T follicular helper cell (primary cell): ENCODE measurements around the gene KIF13A.
"Not testable (repeated sequence)": the region's sequence is repeated elsewhere in the genome, so short reads cannot be mapped to it uniquely, and the experiment has no call there.

ENCODE experiments used
- DNase-seq: peaks from one replicate; pipeline ENCODE4 v3.0.0-alpha.2; 2020; ENCODE audit warnings: low read depth

KIF13A gene

DNA sequence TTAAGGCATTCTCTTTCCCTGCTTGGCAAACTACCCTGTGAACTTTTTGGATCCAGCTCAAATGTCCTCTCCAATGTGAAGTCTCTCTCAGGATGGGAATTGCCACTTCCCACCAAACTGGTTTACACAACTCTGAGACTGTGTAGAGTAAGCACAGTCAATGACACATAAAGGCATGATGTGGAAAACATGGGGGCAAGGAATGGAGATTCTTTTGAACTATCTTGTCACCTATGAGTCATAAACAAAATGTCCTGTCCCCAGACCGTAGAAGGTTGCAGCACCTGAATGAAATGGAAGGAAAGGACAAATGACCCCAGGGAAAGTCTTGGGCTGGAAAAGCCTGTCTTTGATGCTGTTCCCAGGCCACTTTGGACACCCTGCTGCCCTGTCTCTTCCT is 11.0 kb upstream of the KIF13A start:
- DNase-seq, result no peak

DNA sequence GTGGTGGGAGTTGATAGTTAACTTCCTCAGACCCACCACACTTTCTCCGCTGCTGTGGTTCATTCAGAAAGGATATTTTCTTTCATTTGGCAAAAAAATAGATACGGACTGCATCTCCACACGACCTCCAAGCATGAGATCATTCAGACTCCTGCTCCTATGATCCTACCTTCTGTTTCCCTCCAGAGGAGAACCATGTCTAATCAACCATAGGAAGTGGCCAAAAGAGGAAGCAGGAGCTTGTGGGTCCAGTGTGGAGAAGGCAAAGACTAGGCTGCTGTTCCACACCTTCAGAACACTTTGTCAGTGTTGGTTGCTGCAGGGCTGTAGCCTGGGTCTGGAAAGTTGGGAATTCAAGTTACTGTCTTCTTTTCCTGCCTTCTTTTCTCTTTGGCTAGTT is 10.6 kb upstream of the KIF13A start:
- no peak for DNase-seq

DNA sequence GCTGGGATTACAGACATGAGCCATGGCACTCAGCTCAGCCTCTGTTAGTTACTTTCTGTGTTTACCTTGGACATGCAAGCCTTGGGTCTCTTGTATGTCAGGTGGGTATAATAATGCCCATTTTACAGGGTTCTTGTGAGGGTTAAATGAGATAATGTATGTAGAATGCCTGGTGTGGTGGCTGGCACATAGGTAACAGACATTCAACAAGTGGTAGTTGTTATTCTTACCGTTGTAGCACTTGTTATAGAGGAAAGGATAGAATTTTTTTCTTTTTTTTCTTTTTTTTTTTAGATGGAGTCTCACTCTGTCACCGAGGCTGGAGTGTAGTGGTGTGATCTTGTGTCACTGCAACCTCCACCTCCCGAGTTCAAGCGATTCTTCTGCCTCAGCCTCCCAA is 8.0 kb upstream of the KIF13A start:
- no peak for DNase-seq

DNA sequence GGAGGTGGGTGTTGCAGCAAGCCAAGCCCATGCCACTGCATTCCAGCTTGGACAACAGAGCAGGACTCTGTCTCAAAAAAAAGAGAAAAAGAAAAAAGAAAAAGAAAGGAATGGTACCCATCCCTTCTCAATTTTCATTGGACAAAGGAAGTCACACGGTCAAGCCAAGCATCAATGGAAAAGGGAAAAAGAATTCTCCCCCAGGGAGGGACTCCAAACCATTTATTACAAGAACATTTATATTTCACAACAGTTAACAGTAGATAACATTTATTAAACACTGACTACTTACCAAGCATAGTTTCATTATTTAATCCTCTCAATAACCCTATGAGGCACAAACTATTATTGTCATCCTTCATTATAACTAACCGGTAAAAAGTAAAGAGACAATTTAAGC is 6.6 kb upstream of the KIF13A start:
- no peak for DNase-seq

DNA sequence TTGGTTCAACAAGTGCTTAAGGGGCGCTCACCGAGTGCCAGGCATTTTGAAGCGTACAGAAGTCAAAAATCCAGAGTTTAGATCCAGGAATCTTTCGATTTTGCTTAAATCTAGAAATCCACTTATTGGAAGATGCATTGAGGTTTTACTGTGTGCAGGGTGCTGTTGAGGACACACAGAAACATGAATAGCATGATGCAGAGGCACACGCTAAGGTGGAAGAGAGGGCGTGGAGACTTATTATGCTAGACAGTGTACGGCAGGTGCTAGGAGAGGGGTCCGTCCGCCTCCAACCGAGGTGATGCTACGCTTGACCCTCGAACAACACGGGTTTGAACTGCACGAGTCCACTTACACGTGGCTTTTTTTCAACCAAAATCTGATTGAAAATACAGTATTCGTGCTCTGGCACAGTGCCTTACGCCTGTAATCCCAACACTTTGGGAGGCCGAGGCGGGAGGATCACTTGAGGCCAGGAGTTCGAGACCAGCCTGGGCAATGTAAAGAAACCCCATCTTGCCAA is 1.0 kb upstream of the KIF13A start:
- DNase-seq, result no peak

DNA sequence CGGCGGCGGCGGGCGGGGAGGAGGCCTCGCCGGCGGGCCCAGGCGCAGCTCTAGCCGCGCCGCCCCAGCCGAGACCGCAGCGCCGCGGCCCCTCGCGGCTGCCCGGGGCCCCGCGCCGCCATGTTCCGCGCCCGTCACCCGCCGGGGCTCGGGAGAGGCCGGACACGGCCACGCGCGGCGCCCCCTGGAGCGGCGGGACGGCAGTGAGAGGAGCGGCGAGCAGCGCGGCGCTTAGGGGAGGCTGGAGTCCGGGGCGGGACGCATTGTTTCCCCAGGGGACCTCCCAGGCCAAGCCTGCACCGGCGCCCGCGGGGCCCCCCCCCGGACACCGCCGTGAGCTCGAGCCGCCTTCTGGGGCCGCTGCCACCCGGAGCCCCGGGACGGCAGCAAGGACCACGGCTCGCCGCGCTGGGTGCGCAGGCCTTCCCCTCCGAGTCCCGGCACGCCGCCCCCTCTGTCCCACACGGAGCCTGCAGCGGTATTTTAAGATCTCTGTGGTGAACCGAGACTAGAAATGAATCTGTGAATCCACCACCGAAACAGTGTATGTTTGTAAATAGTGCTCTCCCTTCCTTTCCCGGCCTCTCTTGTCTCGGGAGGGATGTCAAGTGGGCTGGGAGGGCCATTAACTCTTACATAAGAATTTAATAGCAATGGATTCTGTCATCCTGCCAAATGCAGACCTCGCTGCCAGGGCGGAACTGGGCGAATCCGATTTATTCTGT is 424 bp upstream of the KIF13A start:
- no peak for DNase-seq

DNA sequence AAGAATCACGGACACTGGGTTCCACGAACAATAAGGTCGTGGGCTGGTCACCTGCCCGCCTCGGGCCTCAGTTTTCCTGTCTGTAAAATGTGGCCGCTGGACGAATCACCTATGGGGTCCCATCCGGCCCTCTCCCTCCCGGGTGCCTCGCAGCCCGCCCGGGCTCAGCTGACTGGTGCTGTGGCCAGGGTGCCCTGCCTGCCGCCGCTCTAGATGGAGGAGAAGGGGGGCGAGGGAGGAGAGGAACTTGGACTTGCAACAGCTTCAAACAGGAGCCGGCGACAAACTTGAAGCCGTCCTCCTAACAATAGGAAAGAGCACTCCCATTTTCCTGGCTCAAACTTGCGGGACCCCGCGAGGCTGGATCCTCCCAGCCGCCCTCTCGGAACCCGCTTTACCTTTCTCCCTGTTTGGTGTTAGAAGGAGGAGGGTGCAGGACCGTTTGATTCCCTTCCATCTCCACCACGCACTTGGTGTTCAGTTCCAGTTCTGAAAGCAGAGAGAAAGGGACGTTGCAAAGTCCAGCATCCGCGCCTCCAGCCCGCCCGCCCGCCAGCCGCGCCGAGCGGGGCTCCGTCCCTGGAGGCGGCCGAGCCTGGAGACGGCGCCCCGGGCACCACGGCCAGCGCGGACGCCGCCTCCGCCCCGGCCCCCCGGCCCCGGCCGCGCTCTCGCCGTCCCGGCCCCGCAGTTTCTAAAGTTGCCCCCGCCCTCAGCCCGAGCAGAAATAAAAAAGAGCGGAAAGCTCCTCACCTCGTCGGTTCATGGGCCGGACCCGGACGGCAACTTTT is 584 bp downstream of the KIF13A start:
- no peak for DNase-seq

DNA sequence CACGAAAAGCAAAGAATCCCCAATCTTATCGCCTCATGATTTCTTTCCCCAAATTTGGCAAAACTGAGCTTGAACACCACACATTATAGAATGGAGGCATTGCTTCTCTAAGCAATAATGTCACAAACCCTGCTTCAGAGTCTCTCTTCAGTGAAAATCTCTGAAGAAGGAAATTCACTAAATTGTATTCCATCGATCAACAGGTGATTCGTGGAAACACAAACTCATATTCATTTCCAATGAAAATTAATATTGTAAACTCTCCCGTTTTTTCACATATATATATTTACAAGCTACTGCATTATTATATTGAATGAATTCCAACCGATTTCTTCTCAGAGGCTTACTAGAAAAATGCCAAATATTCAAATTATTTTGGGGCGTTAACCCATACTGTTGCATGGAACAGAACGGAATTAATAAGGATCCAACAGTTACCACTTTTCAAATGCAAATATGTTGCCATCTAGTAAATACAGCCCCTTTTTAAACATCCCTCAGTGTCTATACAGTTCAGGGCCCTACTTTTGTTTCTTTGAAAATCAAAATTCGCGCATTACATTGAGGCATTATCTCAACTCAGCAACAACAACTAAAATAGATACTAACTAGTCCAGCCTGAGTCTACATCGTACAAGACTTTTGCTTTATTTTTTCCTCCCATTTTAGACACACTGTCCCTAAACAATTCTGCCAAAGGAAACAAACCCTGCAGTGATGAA is 1.3 kb downstream of the KIF13A start:
- DNase-seq, result no peak

DNA sequence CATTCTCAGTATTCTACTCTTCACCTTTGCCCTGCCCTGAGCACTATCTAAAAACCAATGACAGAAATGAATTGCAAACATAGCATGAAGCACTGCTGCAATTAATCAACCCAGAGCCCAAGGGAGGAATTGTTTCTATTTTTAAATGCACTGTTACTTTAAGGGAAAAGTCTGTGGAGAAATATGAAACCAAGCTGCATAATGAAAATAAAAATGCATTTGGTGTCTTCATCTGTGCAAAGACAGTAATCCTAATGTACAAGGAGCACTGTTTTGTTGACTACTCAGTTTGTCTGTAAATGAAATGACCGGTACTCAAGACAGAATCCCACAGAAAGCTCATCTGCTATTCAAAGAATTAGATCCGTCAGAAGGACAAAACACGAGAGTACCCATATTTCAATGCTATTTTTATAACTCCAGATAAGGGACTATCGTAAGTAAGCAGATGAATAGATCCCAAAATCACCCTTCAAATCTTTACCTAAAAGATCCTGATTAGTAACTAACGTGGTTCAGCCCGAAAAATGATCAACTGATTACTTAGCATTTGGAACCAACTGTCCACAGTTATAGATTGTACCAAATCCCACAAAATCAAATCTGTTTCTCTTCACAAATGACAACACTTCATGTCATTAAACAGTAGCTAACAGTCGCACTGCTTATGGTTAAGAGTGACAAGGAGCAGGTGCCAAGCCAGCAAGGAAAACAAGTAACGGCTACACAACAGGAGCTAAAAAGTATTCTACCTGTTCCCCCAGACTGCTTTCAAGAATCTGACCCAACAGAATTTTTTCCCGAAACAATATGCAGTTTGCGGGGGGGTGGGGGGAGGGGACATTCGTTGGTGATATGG is 2.4 kb downstream of the KIF13A start:
- no peak for DNase-seq

DNA sequence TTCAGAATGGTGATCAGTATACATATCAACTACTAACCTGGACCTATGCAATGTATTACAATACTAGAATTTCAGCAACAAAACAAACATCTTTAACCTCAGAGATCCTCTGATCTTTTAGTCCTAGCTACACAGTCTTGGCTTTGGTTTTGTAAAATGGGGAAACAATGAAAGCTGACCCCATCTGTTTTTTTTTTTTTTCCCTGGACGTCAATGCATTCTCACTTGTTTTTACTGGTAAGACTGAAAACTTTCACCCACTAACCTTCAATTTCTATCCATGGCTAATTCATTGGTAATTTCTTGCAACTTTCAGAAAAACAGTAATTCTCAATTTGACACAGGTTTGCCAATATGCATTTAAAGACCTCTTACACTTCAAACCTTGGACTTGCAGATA is 3.0 kb downstream of the KIF13A start:
- no peak for DNase-seq

DNA sequence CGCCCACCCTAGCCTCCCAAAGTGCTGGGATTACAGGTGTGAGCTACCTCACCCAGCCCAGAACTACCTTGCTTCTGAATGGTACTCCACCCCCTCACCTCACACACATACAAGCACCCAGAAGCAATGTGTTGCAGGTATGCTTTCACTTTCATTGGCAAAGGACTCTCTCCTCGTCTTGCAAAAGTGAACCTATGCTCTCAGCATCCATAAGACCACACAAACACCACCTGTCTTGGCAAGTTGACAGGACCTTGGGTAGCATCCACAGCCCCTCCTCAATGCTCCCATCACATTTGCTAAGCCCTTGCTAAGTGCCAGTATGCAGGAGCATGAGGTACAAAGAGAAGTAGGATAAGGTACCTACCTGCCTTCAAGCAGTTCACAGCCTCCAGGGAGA is 3.7 kb downstream of the KIF13A start:
- no peak for DNase-seq

DNA sequence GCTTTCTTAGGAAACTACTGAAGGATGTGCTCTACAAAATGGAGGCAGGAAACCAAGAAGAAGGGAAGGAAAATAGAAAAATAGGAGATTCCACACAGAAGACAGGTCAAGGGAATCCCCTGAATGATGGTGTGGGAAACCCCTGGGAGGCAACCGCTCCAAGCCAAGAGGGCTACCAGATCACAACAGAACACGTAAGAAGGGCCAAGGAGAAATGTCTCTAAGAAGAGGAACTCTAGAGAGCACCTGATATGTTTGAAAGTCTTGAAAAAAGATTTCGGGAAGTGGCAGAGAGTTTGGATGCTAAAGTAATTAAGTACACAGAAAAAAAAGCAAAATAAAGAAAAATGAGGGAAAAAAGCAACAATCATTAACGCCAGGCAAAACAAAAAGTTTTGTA is 7.1 kb downstream of the KIF13A start:
- no peak for DNase-seq

DNA sequence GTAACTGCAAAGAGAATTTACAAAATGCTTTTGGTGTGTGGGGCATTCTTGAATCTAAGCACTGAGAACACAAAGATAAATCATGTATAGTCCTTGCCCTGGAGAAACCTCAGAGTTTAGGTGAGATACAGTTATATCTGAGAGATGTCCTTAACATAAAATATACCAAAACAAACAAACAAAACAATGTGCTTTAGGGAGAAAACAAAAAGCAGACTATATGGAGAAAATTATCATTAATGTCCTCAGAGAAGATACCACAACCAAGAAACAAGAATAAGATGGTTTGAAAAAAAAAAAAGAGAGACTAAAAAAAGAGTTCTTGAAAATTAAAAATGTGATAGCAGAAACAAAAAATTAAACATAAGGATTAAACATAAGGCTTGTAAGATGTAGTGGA is 8.0 kb downstream of the KIF13A start:
- DNase-seq, result no peak

DNA sequence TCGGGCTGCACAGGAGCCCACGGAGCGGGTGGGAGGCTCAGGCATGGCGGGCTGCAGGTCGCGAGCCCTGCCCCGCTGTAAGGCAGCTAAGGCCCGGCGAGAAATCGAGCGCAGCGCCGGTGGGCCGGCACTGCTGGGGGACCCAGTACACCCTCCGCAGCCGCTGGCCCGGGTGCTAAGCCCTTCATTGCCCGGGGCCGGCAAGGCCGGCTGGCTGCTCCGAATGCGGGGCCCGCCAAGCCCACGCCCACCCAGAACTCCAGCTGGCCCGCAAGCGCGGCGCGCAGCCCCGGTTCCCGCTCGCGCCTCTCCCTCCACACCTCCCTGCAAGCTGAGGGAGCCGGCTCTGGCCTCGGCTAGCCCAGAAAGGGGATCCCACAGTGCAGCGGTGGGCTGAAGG is 11.2 kb downstream of the KIF13A start:
- DNase-seq, result not testable (repeated sequence)

DNA sequence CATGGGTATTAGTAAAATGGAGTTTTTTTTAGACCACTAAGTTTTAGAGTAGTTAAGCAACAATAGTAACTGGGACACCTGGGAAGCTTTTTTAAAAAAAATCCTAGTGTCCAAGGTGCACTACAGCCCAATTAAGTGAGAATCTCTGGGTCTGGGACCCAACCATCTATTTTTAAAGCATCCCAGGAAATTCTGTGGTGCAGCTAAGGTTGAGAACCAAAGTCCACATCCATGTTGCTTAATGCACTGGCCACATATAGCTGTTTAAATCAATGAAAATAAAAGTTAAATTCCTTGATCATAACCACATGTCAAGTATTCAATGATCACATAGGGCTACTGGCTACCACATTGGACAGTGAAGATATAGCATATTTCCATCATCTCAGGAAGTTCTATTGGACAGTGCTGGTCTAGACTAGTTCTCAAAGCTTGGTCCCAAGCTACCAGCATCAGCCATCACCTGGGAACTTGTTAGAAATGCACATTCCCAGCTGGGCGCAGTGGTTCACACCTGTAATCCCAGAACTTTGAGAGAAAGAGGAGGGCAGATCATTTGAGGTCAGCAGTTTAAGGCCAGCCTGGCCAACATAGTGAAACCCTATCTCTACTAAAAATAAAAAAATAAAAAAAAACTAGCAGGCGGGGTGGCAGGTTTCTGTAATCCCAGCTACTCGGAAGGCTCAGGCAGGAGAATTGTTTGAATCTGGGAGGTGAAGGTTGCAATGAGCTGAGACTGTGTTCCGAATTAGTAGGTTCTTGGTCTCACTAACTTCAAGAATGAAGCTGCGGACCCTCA is 12.7 kb downstream of the KIF13A start:
- DNase-seq, result no peak

DNA sequence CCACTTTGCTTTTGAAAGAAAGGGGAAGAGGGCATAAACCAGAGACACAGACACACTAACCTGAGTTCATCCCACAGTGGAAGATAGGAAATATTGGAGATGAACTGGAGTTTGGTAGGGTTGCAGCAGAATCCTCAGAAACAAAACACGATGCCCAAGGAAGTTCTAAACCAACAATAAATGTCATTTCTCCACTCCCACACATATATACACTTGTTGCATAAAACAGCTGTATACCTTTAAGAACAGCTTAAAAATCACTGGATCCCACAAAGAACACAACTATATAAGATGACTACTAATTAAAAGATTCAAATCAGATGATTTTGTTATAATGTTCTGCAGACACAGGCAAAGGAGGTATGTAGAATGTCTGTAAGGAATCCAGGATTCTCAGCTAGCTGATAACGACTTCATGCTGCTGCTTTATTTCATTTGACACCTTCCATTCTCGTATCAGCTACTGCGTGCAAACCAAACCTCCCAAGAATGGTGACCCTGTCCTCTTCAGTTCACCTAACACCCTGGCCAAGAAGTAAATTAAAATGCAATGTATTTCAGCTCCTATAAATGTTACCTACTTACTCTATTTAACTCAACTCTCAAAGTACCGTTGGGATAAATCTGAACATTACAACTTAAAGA is 14.3 kb downstream of the KIF13A start:
- DNase-seq, result no peak

DNA sequence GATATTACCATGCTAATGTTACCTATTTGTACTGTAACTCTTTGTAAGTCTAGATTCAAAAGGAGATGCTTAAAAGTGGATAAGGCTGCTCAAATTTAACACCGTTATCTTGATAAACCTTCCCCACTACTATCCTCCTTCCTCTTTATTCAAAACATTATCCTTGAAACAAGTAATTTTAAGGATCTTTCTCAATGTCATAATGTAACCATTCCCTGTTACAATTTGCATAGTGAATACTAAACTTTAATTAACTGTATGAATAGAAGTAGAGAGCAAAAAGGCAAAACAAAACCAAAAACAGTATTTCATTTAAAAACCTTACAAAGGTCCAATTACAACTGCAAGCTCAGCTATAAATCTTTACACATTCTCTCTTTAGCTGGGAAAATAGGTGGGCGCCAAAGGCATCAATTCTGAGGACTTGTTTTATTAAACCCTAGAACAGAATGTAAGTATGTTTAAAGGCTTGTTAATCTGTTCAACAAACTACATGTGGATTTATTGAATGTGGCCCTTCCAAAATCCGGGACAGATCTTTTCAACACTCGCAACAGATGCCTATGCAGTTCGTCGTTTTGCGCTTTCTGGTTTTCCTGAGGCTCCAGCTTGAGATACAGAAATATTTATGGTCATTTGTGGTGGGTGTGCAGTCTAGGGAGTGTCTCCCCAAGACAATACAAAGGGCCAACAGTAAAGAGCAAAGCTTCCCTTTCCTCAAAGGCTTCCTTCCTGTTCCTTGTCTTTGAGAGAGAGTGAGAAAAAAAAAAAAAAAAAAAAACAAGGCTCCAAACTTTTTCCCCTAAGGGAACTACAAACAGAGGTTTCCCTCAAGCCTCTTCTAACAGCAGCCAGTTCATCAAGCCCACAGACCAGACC is 15.1 kb downstream of the KIF13A start:
- DNase-seq, result no peak

DNA sequence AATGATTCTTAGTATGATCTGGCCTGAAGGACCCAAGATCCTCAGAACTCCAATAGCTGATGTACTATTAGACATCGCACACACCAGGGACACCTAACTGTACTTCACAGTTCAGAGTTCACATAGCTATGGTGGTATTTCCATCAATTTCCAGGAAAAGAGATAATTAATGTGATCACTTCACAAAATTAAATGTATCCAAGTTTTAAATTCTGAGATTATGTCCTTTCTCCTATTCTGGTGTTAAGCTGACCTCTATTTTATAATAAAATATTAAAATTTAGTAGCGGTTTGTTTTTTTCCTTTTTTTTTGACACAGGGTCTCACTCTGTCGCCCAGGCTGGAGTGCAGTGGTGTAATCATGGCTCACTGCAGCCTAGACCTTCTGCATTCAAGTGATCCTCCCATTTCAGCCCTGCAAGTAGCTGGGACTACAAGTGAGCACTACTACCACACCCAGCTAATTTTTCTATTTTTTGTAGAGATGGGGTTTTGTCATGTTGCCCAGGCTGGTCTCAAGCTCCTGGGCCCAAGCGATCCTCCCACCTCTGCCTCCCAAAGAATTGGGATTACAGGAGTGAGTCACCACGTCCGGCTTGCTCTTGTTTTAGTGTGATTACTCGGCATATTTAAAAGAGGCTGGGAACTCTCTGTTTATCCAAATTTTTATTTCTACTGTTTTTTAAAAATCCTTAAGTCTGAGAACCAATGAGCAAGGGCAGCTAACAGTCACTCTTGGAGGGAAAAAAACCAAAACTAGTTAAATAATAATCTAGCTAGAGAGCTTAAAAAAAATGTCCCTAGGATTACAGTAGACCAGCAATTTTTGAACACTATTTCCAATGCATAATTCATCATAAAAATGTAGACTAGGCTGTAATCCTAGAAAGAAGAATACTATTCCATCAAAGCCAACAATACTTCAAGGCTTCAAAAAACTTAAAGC is 16.0 kb downstream of the KIF13A start:
- DNase-seq, result no peak
